Fibroblast of lung (primary cell): Measurements from ENCODE around the gene SEMA4B.

Experiments used
- CTCF ChIP-seq, 2 donors: IDR thresholded peaks in 1 of 2; conservative IDR thresholded peaks in 1 of 2; 1 replicate in 1 of 2; 2 replicates in 1 of 2; pipeline ENCODE4 v1.5.1; 2011 to 2012; ENCODE audit warnings: low read length in 2 of 2, control low read depth in 1 of 2, inconsistent platforms in 1 of 2, low read depth in 1 of 2, mild to moderate bottlenecking in 1 of 2
- EZH2 ChIP-seq: IDR thresholded peaks from 2 replicates; pipeline ENCODE4 v1.5.1; 2012; ENCODE audit warnings: low read length, control low read depth, mild to moderate bottlenecking; ENCODE audit errors: missing control alignments

- no peak for TF ChIP-seq EZH2
- TF ChIP-seq CTCF (conservative IDR thresholded peaks at IDR 0.05 in 1 of 2, IDR thresholded peaks at IDR 0.05 in 1 of 2; ENCODE audit: low read depth in 1 of 2, low read length in 2 of 2), result no peak
Measured at GRCh38 chr15:90202929-90203328, 1.8 kb downstream of the SEMA4B start.
